ENCODE results near the gene SLC25A23.
A peak's percentile ranks its signal among the peaks of the same experiment; 100 is the strongest.

The SLC25A23 gene

DNA sequence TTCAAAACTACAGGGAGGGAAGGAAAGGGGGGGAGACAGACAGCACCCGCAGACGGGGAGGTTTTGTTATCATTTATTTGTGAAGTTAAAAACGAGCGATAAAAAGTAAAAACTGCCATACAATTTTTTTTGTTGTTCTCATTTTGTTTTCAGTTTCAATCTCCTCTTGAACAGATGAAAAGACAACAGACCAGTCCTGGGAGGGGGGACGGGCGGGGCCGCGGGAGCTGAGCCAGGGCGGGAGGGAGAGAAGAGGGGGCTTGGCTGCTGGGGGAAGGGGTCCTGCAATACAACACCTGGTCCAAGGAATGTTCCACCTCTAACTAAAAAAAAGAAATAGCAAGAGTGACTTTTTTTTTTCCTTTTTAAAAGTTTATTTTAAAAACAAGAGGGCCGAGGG is 46.3 kb downstream of the SLC25A23 start:
- H3K4me3 ChIP-seq (ENCODE audit: low read depth, low read length), result no peak overlapping the region
- TF ChIP-seq, protein P1, sequence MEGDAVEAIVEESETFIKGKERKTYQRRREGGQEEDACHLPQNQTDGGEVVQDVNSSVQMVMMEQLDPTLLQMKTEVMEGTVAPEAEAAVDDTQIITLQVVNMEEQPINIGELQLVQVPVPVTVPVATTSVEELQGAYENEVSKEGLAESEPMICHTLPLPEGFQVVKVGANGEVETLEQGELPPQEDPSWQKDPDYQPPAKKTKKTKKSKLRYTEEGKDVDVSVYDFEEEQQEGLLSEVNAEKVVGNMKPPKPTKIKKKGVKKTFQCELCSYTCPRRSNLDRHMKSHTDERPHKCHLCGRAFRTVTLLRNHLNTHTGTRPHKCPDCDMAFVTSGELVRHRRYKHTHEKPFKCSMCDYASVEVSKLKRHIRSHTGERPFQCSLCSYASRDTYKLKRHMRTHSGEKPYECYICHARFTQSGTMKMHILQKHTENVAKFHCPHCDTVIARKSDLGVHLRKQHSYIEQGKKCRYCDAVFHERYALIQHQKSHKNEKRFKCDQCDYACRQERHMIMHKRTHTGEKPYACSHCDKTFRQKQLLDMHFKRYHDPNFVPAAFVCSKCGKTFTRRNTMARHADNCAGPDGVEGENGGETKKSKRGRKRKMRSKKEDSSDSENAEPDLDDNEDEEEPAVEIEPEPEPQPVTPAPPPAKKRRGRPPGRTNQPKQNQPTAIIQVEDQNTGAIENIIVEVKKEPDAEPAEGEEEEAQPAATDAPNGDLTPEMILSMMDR (IDR thresholded peaks at IDR 0.05; ENCODE audit: low read depth, low read length), result no peak
- in situ Hi-C loops (cut with HindIII; ENCODE audit: low sequenced_read_pairs), result no loop called here
- no peak for DNase-seq (ENCODE audit: low read depth, low spot score)

DNA sequence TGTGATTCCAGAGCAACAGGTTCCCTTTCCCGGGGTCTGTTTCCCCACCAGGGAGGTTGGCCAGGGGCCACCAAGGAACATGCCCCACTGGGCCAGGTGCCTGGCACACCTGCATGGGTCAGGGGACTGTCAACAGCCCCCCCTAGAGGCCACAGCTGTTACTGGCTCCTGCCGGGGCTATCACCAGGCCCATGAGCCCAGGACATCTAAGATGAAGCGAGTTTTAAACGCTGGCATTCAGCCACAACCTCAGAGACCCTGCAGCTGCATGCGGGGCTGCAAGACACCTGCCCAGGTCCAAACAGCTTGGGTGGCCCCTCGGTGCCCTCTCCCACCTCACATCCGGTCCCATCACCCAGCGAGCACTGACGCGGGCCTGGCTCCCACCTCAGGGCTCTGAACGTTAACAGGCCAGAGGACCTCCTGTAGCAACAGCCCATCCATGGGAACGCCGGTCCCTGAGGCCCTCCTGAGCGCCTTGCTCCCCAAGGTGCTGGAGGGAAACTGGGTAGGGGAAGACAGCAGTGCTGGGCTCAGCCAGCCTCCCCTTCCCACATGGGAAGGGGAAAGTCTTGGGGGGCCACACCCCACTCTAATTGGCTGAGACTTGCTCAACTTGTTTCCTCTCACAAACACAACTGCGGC is 47.0 kb downstream of the SLC25A23 start:
- no peak overlapping the region for H3K4me3 ChIP-seq (ENCODE audit: low read depth, low read length)
- in situ Hi-C loops (cut with HindIII; ENCODE audit: low sequenced_read_pairs), result no loop called here
- TF ChIP-seq, protein P1 (IDR thresholded peaks at IDR 0.05; ENCODE audit: low read depth, low read length), result peak; percentile 74
- DNase-seq (ENCODE audit: low read depth, low spot score), result no peak

DNA sequence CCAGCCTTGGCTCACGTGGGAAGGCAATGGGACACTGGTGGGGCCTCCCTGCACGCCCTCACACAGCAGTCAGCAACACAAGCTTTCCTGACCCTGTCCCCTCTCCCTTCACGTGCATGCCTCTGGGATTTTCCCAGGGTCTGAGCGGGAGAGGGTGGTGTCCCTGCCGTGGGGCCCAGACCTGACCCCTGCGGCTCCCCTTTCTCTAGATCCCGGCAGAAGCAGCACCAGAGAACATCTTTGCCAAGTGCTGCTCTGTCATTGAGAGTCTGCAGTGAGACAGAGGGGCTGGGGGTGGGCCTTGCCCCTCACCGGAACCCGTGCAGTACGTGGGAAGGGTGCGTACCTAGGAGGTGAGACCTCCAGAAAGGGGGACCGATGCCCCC is 47.5 kb downstream of the SLC25A23 start:
- no peak overlapping the region for H3K4me3 ChIP-seq (ENCODE audit: low read depth, low read length)
- no peak for DNase-seq (ENCODE audit: low read depth, low spot score)
- TF ChIP-seq, protein P1 (IDR thresholded peaks at IDR 0.05; ENCODE audit: low read depth, low read length), result no peak
- in situ Hi-C loops (cut with HindIII; ENCODE audit: low sequenced_read_pairs), result no loop called here

DNA sequence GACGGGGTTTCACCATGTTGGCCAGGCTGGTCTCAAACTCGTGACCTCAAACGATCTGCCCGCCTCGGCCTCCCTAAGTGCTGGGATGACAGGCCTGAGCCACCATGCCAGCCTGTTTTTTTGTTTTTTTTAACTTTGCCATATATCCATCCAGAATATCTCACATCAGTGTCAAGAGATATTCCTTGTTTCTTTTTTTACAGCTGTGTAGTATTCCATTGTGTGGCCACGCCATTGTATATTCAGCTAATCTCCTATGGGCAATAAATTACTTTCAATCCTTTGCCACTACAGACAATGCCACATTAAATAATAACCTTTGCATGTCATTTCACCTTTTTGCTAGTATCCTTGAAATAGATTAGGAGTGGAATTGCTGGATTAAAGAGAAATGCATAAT is 50.2 kb downstream of the SLC25A23 start:
- in situ Hi-C loops (cut with HindIII; ENCODE audit: low sequenced_read_pairs), result no loop called here
- no peak for DNase-seq (ENCODE audit: low read depth, low spot score)
- H3K4me3 ChIP-seq (ENCODE audit: low read depth, low read length), result no peak overlapping the region
- TF ChIP-seq, protein P1 (IDR thresholded peaks at IDR 0.05; ENCODE audit: low read depth, low read length), result no peak

DNA sequence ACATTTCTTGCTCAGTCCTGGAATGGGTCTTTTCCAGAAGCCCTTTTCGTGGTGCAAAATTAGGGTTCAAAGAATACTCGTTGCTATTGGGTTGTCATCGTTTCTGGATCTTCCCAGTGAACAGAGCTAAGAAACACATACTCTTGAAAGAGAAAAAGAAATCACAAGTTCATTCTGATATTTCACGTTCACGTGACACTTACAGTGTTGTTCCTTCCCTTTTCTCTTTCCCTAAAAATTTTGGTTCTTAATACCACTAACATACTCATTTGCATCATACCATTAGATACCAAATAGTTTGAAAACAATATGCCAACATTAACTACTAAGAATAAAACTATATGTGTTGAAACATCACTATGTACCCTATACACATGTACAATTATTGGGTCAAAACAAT is 53.2 kb downstream of the SLC25A23 start:
- in situ Hi-C loops (cut with HindIII; ENCODE audit: low sequenced_read_pairs), result no loop called here
- no peak for DNase-seq (ENCODE audit: low read depth, low spot score)
- TF ChIP-seq, protein P1 (IDR thresholded peaks at IDR 0.05; ENCODE audit: low read depth, low read length), result no peak
- no peak overlapping the region for H3K4me3 ChIP-seq (ENCODE audit: low read depth, low read length)

DNA sequence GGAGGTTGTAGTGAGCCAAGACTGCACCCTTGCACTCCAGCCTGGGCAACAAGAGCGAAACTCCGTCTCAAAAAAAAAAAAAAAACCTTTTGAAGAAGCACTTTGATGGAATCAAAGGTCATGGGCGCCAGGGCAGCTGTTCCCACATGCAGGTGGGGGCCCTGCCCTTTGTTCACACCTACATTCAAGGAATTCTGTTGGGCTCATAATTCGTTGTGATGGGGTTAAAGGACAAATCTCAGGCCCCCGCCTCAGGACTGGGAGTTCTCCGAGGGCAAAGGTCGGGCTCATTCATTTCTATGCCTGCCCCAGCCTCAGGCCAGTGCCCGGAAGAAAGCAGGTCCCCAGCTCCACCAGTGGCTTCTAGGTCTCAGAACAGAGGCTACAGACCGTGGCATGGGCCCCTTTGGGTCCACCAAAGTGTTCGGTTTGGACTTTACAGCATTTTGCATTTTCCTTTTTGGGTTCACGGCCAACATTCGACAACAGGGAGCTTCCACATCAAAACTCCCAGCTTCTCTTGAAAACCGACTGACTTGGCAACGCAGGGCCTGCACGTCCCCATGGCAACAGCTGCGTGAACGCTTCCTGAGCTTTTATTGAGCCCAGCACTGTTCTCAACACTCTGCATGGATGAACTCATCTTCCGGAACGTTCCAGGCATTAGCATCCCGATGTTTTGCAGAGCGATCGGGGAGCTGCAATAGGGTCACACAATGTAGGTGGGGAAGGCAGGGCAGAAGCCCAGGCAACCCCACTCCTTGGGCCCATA is 56.6 kb downstream of the SLC25A23 start:
- peak; percentile 72 for DNase-seq (ENCODE audit: low read depth, low spot score)
- TF ChIP-seq, protein P1 (IDR thresholded peaks at IDR 0.05; ENCODE audit: low read depth, low read length), result no peak
- in situ Hi-C loops (cut with HindIII; ENCODE audit: low sequenced_read_pairs), result no loop called here
- H3K4me3 ChIP-seq (ENCODE audit: low read depth, low read length), result no peak overlapping the region

Measured in astrocyte of the spinal cord (primary cell).